NCI-H2196 treated with DMSO at 0.1 percent for 48 hours (cell line): ENCODE results near the gene NDUFS8.
A peak's percentile ranks its signal among the peaks of the same experiment; 100 is the strongest.

Experiments
- DNase-seq: peaks from one replicate; lab custom pipeline; 2025; ENCODE audit not compliant: unreplicated experiment; lab: John Stamatoyannopoulos, UW

Gene NDUFS8

DNA sequence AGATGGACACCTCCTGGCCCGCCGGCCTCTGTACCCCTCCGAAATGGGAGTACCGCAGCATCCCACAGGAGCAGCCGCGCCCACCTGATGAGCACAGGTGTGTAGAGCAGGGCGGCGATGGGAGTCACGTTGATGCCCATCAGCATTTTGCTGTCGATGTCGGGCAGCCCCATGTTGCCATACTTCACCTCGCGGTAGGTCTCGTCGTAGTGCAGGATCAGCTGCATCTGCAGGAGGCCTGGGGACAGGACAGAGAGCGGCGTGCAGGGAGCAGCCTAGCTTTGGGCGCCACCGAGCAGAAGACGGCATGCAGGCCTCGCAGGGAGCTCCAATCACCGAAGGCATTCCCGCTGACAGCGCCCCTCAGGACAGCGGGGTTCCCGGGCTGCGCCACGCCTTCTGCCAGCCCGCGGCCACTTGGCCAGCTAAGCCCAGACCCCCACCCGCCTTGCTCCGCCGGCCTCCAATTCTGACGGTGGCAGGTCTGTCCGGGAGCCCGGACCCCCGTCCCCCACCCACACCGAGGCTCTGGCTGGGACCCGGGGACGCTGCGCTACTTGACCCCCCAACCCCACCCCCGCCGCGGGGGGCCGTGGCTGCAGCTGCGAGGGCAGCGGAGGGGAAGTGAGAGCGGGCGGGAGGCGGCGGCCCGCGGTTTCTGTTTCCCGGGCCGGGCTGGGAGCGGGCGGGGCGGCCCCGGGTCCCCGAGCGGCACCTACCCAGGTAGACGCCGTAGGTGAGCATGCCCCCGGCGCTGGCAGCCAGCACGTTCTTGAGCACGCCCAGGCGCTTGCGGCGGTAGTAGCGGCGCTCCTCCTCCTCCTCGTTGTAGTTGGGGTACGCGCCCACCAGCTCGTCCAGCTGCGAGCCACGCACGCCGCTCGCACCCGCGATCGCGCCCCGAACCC, 27.3 kb upstream of the NDUFS8 start:
- DNase-seq: no peak

DNA sequence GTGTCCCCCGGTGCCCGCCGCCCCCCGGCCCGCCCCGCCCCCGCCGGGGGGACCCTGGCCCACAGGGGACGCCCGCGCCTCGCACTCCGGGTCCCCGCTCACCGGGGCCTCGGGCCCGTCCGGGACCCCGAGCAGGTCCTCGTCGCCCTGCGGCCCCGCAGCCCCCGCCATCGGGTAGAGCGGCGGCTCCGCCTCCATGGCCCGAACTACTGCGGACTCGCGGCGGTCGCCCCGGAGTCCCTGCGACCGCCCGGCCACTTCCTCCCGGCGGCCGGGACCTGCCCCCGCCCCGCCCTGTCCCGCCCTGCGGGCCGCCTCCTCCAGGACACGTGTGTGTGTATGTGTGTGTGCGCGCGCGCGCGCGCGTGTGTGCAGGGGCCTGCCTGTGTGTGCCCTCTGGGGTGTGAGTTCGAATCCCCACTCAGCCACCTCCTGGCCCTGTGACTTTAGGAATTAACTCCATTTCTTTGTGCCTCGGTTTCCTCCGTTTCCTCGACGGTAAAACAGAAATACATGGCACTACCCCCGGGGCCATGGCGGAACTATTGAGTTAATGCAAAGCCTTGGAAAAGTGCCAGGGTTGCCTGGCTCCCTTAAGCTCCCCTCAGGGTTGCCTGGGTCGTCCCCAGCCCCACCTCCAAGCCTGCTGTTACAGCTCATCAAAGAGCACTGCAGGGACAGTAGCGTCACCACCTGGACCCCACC, 26.5 kb upstream of the NDUFS8 start, which contains the start of gene UNC93B1:
UNC93B1 (minus strand) TSS at position 252 of the 705 bp plus-strand sequence; CDS start at position 198, 54 bp downstream.
- peak; percentile 58 for DNase-seq

DNA sequence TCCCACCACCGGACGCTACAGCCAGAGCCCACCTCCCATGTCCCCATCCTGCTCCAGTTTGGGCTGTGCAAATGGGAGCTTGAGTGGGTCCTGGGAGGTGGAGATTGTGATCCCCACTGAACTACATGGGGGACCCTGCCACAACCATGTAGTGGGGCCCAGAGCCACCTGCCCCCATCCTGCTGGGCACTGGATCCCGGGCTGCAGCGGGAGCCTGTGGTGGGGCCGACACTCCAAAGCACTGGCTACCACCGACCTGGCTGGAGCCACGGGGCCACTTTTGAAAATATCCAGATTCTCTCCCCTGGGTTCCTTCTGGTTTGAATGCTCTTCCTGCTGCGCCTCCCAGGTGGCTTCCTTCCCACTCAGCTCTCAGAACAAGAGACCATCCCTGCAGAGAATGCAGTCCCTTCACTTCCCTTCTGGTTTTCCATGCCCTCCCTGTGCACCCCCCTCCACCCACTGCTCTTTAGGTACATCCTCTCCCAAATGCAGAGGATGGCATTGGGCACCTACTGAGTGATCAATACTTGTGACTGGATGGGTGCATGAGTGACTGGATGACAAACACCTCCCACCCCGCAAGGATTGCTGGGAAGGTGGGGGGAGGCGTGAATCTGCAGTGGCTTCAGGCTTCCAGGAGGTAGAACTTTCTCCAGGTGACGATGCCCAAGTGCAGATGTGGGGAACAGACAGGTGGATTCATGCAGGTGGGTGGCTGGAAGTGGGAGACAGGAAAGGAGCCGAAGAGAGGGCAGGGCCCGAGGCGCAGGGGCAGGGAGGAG, 25.7 kb upstream of the NDUFS8 start:
- no peak for DNase-seq

DNA sequence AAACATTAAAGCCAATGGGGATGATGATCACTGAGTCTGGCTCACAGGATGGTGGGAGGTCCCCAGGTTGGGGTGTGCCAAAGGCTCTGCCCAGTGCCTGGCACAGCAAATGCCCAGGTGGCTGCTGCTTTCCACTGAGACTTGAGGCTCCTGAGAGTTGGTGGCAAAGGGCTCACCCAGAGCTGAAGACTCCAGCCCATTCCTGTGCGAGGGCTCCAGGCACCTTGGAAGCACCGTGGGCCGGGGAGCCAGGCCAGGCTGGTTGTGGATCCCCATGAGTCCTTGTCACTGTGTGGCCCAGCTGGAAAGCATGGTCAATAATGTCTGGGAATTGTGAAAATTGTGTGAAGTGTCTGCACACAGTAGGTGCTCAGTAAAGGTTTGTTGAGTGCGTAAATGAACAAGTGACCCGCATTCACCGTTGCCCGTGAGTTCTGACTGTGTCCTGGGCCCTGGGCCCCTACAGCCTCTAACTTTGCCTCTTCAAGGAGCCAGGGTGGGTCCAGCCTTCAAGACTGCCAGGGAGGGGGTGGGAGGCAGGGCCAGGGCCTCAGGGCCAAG, 23.8 kb upstream of the NDUFS8 start:
- no peak for DNase-seq

DNA sequence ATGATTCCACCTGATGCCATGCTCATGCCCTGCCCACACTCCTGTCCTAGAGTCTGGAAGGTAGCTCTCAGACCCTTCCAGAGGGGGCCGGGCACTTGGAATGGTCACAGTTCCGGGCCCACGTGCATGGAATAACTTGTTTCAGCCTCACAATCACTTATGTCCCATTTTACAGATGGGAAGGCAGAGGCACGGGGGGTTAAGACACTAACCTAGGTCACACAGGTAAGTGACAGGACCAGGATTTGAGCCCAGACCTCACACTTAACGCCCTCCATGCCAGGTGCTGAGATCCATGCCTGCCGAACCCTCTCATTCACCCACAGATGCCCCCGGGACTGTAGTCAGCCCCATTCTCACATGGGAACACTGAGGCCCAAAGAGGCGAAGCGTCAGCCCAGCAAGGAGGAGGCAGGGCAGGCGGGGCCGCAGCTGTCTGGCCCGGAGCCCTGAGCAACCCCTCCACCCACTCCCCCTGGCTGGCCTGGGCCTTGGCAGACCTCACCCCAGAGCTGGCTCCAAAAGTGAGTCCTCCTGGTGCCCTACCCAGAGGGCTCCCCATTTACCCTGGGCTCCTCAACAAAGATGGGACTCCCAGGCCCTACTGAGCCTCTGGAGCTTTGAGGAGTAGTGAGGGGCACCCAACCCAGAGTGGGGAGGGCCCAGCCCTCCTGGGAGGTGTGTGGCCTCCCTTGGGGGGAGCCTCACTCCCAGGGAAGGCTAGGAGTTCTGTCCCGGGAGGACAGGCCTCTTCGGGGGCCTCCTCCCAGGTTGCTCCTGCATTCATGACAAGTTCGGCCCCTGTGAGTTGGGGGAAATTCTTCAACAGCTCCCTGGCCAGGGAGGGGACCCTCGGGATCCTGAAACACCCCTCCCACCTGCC, 22.7 kb upstream of the NDUFS8 start:
- DNase-seq: no peak

DNA sequence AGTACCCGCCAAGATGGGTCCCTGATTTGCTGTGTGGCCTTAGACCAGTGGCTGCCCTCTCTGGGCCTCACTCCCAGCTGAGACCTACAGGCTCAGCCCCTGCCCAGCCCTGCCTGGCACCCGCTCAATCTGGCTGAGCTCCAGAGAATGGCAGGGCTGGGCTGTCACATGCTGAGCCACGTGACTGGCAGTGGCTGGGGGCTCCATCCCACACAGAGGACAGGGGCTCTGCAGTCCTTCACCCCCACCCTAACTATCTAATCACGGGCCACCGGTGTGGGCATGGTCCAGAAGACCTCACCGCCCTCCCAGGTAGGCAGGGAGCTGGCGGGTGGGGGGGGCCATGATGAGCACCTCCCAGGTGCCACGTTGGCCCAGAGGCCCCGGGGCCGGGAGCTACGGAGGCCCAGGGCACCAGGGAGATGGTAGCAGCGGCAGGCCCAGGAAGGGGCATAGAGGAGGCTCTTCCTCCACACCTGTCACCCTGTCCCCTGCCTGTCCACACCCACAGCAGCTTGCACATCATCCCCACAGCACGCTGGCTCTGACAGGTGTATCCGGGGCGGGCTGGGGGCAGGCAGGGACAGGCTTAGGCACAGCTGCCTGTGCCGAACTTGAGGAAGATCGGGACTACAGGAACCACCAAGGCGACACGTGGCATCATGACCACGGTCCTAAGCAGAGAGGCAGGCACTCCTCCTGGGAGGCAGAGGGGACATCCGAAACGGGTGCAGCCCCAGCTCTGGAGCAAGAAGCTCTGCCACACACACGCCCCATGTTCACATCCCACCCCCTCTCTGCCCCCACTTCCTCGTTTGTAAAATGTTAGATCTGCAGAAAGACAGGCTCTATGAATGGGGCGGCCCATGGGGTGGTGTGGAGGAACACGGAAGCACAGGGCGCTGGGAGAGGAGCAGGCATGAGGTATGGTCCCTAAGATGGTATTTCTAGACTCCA, 21.8 kb upstream of the NDUFS8 start:
- DNase-seq: no peak

DNA sequence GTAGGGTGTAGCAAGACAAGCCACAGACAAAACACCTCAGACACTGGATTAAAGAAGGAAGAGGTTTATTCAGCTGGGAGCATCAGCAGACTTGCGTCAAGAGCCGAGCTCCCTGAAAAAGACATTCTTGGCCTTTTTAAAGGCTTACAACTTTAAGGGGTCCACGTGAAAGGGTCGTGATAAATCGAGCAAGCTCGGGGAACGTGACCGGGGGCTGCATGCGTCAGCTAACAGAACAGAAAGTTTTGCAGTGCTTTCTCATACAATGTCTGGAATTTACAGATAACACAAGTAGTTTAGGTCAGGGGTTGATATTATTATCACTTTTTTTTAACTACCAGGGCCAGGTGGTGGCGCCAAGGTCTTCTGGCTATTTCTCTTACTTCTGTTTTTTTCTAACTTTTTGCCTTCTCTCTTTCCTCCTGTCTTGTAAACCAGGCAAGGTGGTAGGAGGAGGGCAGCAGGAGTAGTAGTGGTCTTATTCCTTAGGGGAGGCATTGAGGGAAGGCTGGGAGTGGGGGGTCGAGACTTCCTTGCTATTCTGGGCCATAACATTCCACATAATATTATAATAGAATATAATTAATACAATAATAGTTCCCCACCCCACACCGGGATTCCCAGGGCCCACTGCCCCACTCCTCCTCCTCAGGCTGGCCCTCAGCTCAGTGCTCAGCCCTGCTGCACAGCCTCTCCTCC, 20.9 kb upstream of the NDUFS8 start:
- DNase-seq: no peak

DNA sequence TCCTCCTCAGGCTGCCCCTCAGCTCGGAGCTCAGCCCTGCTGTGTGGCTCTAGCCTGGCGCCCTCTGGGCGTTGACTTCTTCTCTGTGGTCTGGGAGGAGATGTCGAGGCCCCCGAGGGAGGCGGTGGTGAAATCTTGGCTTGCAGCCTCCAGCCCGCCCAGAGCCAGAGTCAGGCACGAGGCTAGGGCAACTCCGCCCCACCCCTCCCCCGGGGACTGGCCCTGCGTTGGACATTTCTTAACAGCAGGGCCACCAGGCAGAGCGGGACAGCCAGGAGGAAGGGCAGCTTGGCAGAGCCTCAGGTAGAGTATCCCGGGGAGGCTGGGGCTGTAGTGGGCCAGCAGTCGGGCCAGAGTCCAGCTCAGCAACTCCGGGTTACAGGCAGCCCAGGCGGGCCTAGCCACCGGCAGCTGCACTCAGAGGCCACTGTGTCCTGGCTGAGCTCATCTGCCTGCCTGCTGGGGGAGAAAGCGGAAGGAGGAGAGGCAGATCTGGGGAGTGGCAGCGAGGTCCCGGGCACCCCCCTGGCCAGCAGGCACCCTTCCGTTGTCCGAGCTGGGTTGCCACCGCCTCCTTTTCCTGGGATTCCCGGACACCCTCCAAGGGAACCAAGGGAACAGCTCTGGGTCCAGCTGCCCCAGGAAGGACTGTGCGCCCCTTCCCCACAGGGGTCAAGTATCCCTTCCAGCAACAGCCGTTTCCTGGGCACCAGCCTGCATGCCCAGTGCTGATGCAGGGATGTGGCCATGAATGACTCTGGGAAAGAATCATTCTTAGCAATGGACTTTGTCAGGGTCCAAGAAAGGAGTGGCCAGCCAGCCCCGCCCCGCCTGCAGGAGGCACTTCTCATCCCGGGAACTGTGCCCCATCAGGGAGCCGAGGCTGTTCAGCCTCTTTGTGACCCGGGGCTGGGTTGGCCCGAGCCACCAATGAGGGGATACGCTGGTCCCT, 20.1 kb upstream of the NDUFS8 start, which contains the start of gene ALDH3B1:
ALDH3B1 (plus strand) TSS at position 238 of the 952 bp plus-strand sequence. CDS start 4,971 bp downstream, outside the sequence.
- DNase-seq: no peak

DNA sequence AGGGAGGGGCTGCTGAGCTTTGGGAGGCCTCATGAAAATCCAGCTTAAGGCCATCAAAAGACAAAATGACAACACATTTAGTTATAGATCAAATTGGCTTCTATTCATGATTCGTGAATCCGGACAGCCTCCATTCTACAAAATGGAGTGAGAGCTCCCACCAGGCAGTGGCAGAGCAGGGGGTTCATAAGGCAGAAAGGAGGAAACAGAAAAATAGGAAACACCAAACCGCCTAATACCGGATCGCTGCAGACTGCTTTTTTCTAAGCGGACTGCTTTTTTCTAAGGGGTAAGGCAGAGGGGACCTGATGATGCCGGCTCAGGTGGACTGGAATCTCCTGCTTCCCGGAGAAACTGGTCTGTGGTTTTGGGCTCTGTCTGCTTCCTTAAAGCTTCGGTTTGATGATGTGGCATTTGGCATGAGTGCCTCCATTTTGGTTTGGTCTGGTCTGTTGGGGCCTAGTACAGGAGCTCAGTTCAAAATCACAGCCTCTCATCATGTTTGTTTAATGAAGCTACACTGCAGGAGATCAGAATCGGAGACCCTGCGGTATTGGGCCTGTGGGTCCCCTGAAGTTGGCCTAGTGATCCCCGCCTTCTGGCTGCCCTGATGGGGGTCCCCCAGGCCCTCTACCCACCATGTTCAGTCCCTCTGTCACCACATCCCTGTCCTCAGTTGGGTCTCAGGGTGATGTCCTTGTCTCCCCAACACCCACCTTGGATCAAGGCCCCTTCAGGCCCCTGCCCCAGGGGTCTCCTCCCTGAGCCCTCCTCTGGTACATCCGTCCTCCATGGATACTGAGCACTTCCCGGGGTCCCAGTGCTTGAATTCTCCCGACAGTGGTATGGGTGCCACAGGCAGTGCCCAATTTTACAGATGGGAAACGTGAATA, 19.2 kb upstream of the NDUFS8 start:
- no peak for DNase-seq

DNA sequence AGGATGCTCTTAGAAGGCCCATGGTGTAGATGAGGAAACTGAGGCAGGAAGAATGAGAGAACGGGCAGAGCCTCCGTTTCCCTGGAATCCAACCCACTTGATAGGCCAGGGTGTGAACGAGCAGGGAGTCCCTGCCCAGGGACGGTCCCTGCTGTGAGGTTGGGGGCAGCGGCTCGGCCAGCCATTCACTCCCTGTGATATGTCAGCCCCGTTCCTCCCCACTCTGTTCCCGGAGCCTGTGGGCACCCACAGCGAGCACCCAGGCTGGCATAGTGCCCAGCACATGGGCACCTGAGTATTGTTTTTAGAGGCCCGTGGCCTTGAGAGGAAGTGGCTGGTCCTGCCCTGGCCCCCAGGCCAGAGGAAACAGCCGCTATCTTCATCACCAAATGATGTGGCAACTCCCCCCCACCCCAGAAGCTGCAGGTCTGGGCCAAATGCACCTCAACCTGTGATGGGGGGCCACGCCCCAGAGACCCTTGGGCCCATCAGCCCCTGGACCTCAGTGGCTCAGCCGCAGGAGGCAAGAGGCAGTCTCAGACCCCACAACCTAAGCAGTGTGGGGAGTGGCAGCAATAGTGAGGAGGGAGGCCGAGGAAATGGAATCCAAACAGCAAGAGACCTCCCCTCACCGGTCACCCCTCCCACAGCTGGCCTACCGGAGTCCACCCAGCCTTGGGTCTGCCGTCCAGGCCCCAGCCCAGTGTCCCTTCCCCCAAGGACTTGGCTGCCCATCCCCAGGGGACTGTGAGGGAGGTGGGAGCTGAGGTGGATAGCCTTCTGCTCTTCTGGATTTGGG, 18.2 kb upstream of the NDUFS8 start:
- no peak for DNase-seq

DNA sequence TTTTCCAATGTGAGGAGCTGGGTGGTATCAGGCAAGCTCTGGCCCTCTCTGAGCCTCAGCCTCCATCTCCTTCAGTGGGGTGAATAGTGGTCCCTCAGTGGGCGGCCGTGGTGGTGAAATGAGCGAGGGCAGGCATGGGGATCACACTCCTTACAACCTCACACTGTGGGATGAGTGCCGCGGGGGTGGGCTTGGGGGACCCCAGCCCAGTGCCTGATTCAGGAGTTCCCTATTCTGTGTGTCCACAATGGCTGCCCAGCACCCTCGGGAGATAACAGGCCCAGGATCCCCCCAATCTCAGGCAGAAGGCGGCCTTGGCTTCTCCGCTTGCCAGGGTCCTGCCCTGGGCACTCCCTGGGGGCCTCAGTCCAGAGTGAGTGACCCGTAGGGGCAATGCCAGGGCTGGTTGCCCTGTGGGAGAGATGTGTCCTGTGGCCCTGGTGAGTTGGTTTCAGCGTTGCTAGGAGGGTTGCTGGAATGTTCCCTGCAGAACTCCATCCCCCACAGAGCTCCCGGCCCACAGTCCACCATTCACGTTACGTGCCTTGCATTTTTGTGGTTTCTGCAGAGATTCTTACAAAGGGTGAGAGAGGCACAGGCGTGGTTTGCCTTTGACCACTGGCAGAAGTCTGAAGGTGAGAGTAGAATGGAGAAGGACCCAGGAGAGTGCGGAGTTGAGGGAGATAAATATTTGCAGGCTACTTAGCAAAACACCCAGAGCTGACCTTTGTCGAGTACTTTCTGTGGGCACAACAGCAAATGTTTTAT, 17.5 kb upstream of the NDUFS8 start:
- no peak for DNase-seq

DNA sequence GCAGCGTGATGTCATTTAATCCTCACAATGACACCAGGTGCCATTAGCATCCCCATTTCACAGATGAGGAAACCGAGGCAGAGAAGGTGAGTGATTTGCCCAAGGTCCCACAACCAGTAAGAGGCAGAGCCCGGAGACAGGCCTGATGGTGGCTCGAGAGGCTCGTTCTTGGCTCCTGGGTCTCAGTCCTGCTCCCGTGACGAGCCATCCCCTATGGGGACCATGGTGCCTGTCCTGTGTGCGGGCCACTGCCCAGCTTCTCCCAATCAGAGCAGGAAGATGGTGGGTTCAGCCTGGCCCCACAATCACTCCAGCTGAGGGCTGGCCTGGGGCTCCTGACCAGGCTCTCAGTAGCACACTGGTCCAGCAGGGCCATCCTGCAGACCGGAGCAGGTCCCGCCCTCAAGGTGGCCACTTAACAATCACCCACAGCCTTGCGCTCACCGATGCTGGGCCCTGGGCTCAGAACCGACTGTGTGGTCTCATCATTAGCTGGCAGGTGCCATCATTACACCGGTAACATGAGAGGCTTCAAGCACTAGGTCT, 16.8 kb upstream of the NDUFS8 start:
- no peak for DNase-seq

DNA sequence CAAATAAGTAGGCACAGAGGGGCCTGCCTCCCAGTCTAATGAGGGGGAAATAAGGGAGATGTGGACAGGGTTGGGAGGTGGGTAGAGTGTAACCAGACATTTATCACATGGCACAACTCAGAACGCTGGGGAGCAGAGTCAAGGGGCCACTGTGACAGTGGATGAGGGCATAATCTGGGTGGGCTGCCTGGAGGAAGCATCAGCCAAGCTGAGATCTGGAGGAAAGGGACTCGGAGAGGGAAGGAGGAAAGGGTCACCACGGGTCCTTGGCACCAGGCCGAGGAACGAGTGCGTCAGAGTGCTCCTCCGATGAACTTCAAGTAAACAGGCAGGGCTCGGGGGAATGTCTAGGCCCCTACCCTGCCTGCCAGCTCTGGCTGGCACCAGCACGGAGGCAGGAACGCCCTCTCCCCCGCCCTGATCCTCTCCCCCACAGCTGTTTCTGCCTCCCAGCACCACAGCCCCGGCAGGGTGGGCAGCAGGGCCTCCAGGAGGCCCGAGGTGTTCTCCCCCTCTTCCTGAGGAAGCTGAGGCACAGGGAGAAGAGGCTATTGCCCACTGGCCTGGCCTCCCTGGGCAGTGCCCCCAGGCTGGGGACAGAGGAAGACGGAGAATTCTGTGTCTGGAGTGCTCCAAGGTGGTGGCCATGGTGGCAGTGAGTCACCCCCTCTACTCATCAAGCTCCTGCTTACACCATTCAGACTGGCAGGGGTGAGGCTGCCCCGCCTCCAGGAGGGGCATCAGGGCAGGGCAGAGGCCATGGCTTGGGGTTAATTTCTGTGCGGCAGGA, 16.1 kb upstream of the NDUFS8 start:
- no peak for DNase-seq
